Smooth muscle cell (in vitro differentiated cells): ENCODE results near the gene CLEC19A. TPM values are rescaled to one million over a fixed set of nuclear protein-coding genes. Genes with fewer than 3 reads are reported as not detected.

Experiments used
- DNase-seq: peaks from one replicate; lab custom pipeline; 2025; ENCODE audit not compliant: unreplicated experiment; lab: John Stamatoyannopoulos, UW
- H2AFZ ChIP-seq: fragments of 200-600 bp; sonication (generic); 2 replicates; pipeline ENCODE4 v1.6.0; 2016; ENCODE audit warnings: antibody characterized with exemption, low read depth, mild to moderate bottlenecking
- H3F3A ChIP-seq: fragments of 200-600 bp; sonication (generic); 2 replicates; pipeline ENCODE4 v1.6.0; 2017; ENCODE audit warnings: antibody characterized with exemption, low read depth
- H3K27ac ChIP-seq: fragments of 200-600 bp; sonication (generic); 2 replicates; pipeline ENCODE4 v1.5.1; 2016; ENCODE audit warnings: low read depth, mild to moderate bottlenecking
- H3K27me3 ChIP-seq: fragments of 200-600 bp; sonication (generic); 2 replicates; pipeline ENCODE4 v1.6.1; 2016; ENCODE audit warnings: low read depth, mild to moderate bottlenecking
- H3K36me3 ChIP-seq: fragments of 200-600 bp; sonication (generic); 2 replicates; pipeline ENCODE4 v1.5.1; 2016; ENCODE audit warnings: low read depth
- H3K4me1 ChIP-seq: fragments of 200-600 bp; sonication (generic); 2 replicates; pipeline ENCODE4 v1.5.1; 2016; ENCODE audit warnings: low read depth
- H3K4me2 ChIP-seq: fragments of 200-600 bp; sonication (generic); 2 replicates; pipeline ENCODE4 v1.6.0; 2016; ENCODE audit warnings: mild to moderate bottlenecking
- H3K4me3 ChIP-seq: fragments of 200-600 bp; sonication (generic); 2 replicates; pipeline ENCODE4 v1.5.1; 2016; ENCODE audit warnings: mild to moderate bottlenecking
- H3K79me2 ChIP-seq: fragments of 200-600 bp; sonication (generic); 2 replicates; pipeline ENCODE4 v1.6.0; 2016; ENCODE audit warnings: low read depth, mild to moderate bottlenecking
- H3K9ac ChIP-seq: fragments of 200-600 bp; sonication (generic); 2 replicates; pipeline ENCODE4 v1.6.0; 2016; ENCODE audit warnings: low read depth
- H3K9me3 ChIP-seq: fragments of 200-600 bp; sonication (generic); replicated peaks from 2 replicates; pipeline ENCODE4 v1.5.1; 2016; ENCODE audit warnings: low read depth
- H4K20me1 ChIP-seq: fragments of 200-600 bp; sonication (generic); 2 replicates; pipeline ENCODE4 v1.6.0; 2016; ENCODE audit warnings: low read depth
- CTCF ChIP-seq: fragments of 200-600 bp; sonication (generic); IDR thresholded peaks from 2 replicates; pipeline ENCODE4 v1.5.1; 2017; ENCODE audit warnings: borderline replicate concordance, mild to moderate bottlenecking, antibody characterized with exemption; ENCODE audit not compliant: insufficient read depth, poor library complexity, severe bottlenecking
- WGBS: methylation state at CpG from one replicate; pipeline ENCODE4 v1.1.7; 2016; ENCODE audit warnings: low lambda C conversion rate; 5-methylcytosine and 5-hydroxymethylcytosine counted together
- polyA plus RNA-seq: library from polyadenylated mRNA; unstranded; fragments of >200 nt; fragmentation: Nextera tagmentation; extraction: Ambion mirVana; gene quantifications from 2 replicates; pipeline ENCODE4 v1.2.1, GENCODE V29; 2016
- total RNA-seq: library from RNA; depleted of rRNA; stranded (reverse); fragments of >200 nt; gene quantifications from 2 replicates; pipeline ENCODE4 v1.2.3, GENCODE V29; 2014

CLEC19A gene
- total and polyA plus RNA-seq, 2 experiments from 2014 or later, result not detected

GRCh38 chr16:19264123-19264673, 21.3 kb upstream of the CLEC19A start:
- Histone ChIP-seq H3K9me3 (no peaks in the 10 kb centered on the region), H4K20me1 (no peaks in the 10 kb centered on the region), H3K9ac (no peak overlapping the region), H3K79me2 (no peaks in the 10 kb centered on the region), H3K4me2 (no peak overlapping the region), H3K4me3 (no peak overlapping the region), H2AFZ (no peak overlapping the region), H3K36me3 (no peaks in the 10 kb centered on the region), H3K27ac (no peak overlapping the region), H3F3A (no peaks in the 10 kb centered on the region), H3K27me3 (no peaks in the 10 kb centered on the region), H3K4me1 (no peaks in the 10 kb centered on the region)
- no peak for DNase-seq
- 97% methylated on average over 4 of the region's 4 CpGs for WGBS
- TF ChIP-seq CTCF, result no peak

- no peaks in the 10 kb centered on the region for H3K36me3 ChIP-seq
- no peak overlapping the region for H3K4me3 ChIP-seq
- no peak overlapping the region for H3K9ac ChIP-seq
- H3K27ac ChIP-seq, result no peak overlapping the region
- no peak for TF ChIP-seq CTCF
- no peak overlapping the region for H2AFZ ChIP-seq
- no peak for DNase-seq
- 84% methylated on average over 9 of the region's 9 CpGs for WGBS
- H3K4me2 ChIP-seq, result no peak overlapping the region
- H3K9me3 ChIP-seq, result no peaks in the 10 kb centered on the region
- no peaks in the 10 kb centered on the region for H3K27me3 ChIP-seq
- no peaks in the 10 kb centered on the region for H3K4me1 ChIP-seq
- no peaks in the 10 kb centered on the region for H3K79me2 ChIP-seq
- no peaks in the 10 kb centered on the region for H4K20me1 ChIP-seq
- H3F3A ChIP-seq, result no peaks in the 10 kb centered on the region
Observed at GRCh38 chr16:19265380-19265930, 20.1 kb upstream of the CLEC19A start.

GRCh38 chr16:19266774-19267173, 18.8 kb upstream of the CLEC19A start:
- H3K9ac ChIP-seq, result no peak overlapping the region
- no peaks in the 10 kb centered on the region for H3K27me3 ChIP-seq
- no peaks in the 10 kb centered on the region for H4K20me1 ChIP-seq
- H3K36me3 ChIP-seq, result no peaks in the 10 kb centered on the region
- H3K9me3 ChIP-seq, result no peaks in the 10 kb centered on the region
- H2AFZ ChIP-seq, result no peak overlapping the region
- WGBS, result 94% methylated on average over 11 of the region's 11 CpGs
- no peak overlapping the region for H3K4me2 ChIP-seq
- H3K27ac ChIP-seq, result no peak overlapping the region
- DNase-seq, result no peak
- H3F3A ChIP-seq, result no peaks in the 10 kb centered on the region
- no peaks in the 10 kb centered on the region for H3K4me1 ChIP-seq
- H3K4me3 ChIP-seq, result no peak overlapping the region
- TF ChIP-seq CTCF, result no peak
- no peaks in the 10 kb centered on the region for H3K79me2 ChIP-seq

- Histone ChIP-seq H3K9ac (no peak overlapping the region), H3F3A (no peaks in the 10 kb centered on the region), H3K27me3 (no peaks in the 10 kb centered on the region), H4K20me1 (no peaks in the 10 kb centered on the region), H3K4me1 (no peaks in the 10 kb centered on the region), H3K27ac (no peak overlapping the region), H2AFZ (no peak overlapping the region), H3K79me2 (no peaks in the 10 kb centered on the region), H3K4me3 (no peak overlapping the region), H3K4me2 (no peak overlapping the region), H3K9me3 (no peaks in the 10 kb centered on the region), H3K36me3 (no peaks in the 10 kb centered on the region)
- WGBS, result 95% methylated on average over 2 of the region's 2 CpGs
- no peak for DNase-seq
- no peak for TF ChIP-seq CTCF
Observed at GRCh38 chr16:19269098-19269497, 16.4 kb upstream of the CLEC19A start.
